ENCODE measurements around the gene RANBP1.
A peak's percentile ranks its signal among the peaks of the same experiment; 100 is the strongest.

The RANBP1 gene

GRCh38 chr22:20131597-20131858, 15.6 kb downstream of the RANBP1 start, which contains the start of gene ZDHHC8:
TSS of gene ZDHHC8 (plus strand) at chr22:20131804. CDS start at chr22:20131948, 144 bp downstream.
- peak within 1 kb of the TSS; percentile 76 for H3K4me3 ChIP-seq (ENCODE audit: low read length)
- TF ChIP-seq CTCF (conservative IDR thresholded peaks at IDR 0.05; ENCODE audit: low read length): no peak
- DNase-seq (ENCODE audit: low read depth): peak; percentile 21

- DNase-seq (ENCODE audit: low read depth): peak; percentile 20
- peak overlapping the region; percentile 76 for H3K4me3 ChIP-seq (ENCODE audit: low read length)
- TF ChIP-seq CTCF (conservative IDR thresholded peaks at IDR 0.05; ENCODE audit: low read length): no peak
Observed at GRCh38 chr22:20131859-20132685, 16.2 kb downstream of the RANBP1 start.

- peak overlapping the region; percentile 76 for H3K4me3 ChIP-seq (ENCODE audit: low read length)
- no peak for TF ChIP-seq CTCF (conservative IDR thresholded peaks at IDR 0.05; ENCODE audit: low read length)
- no peak for DNase-seq (ENCODE audit: low read depth)
Observed at GRCh38 chr22:20132686-20133246, 16.9 kb downstream of the RANBP1 start.

GRCh38 chr22:20133930-20134549, 18.1 kb downstream of the RANBP1 start:
- H3K4me3 ChIP-seq (ENCODE audit: low read length): no peak overlapping the region
- TF ChIP-seq CTCF (conservative IDR thresholded peaks at IDR 0.05; ENCODE audit: low read length): no peak
- no peak for DNase-seq (ENCODE audit: low read depth)

GRCh38 chr22:20135265-20135664, 19.4 kb downstream of the RANBP1 start:
- TF ChIP-seq CTCF (conservative IDR thresholded peaks at IDR 0.05; ENCODE audit: low read length): no peak
- DNase-seq (ENCODE audit: low read depth): no peak
- H3K4me3 ChIP-seq (ENCODE audit: low read length): no peak overlapping the region

- no peak for TF ChIP-seq CTCF (conservative IDR thresholded peaks at IDR 0.05; ENCODE audit: low read length)
- H3K4me3 ChIP-seq (ENCODE audit: low read length): no peak overlapping the region
- DNase-seq (ENCODE audit: low read depth): no peak
Observed at GRCh38 chr22:20135806-20136602, 20.1 kb downstream of the RANBP1 start.
